CD4-positive, CD25-positive, alpha-beta regulatory T cell (primary cell): ENCODE results near the gene HOXD4. TPM values are rescaled to one million over a fixed set of nuclear protein-coding genes. Genes with fewer than 3 reads are reported as not detected.

Experiments
- ATAC-seq, 2 donors: fragments of 150-1000 bp; cut with Tn5 transposase; one replicate each; pipeline ENCODE4 v1.10.0; 2021; ENCODE audit warnings: low read depth in 2 of 2, moderate number of reproducible peaks in 2 of 2, moderate library complexity in 1 of 2
- DNase-seq, 3 donors: peaks; one replicate each; pipeline versions ENCODE4 v3.0.0 to v3.0.0-alpha.2; 2012 to 2022; ENCODE audit warnings: mixed read lengths in 1 of 3
- H3K27ac ChIP-seq: one replicate; pipeline ENCODE4 v1.7.0; 2013; ENCODE audit warnings: mild to moderate bottlenecking, low read length; ENCODE audit not compliant: insufficient read depth, poor library complexity, severe bottlenecking
- H3K27me3 ChIP-seq: one replicate; pipeline ENCODE4 v1.7.0; 2013; ENCODE audit warnings: low read length; ENCODE audit not compliant: control insufficient read depth, insufficient read depth
- H3K36me3 ChIP-seq: one replicate; pipeline ENCODE4 v1.7.0; 2013; ENCODE audit warnings: mild to moderate bottlenecking, low read length, moderate library complexity; ENCODE audit not compliant: control insufficient read depth, insufficient read depth
- H3K4me1 ChIP-seq: 2 replicates; pipeline ENCODE4 v1.7.0; 2013; ENCODE audit warnings: mild to moderate bottlenecking, low read length; ENCODE audit not compliant: insufficient read depth, control insufficient read depth, poor library complexity, severe bottlenecking
- H3K4me3 ChIP-seq: one replicate; pipeline ENCODE4 v1.7.0; 2013; ENCODE audit warnings: low read depth, mild to moderate bottlenecking, low read length, moderate library complexity
- H3K9me3 ChIP-seq, 2 experiments: 1 replicate in 1 of 2; 2 replicates in 1 of 2; pipeline ENCODE4 v1.7.0; 2013; ENCODE audit warnings: low read length in 2 of 2, mild to moderate bottlenecking in 1 of 2, moderate library complexity in 1 of 2; ENCODE audit not compliant: control insufficient read depth in 2 of 2
- H3K27ac Mint-ChIP-seq, 3 donors: one replicate each; pipeline ENCODE4 v1.8.0; 2020 to 2022; ENCODE audit warnings: mild to moderate bottlenecking in 3 of 3, mixed read lengths in 3 of 3, moderate library complexity in 2 of 3
- H3K27me3 Mint-ChIP-seq: one replicate; pipeline ENCODE4 v1.8.0; 2022; ENCODE audit warnings: mild to moderate bottlenecking, mixed read lengths
- H3K36me3 Mint-ChIP-seq: one replicate; pipeline ENCODE4 v1.8.0; 2020; ENCODE audit warnings: mixed read lengths
- H3K4me1 Mint-ChIP-seq, 4 donors: one replicate each; pipeline ENCODE4 v1.8.0; 2020 to 2022; ENCODE audit warnings: mixed read lengths in 4 of 4, mild to moderate bottlenecking in 1 of 4
- H3K4me3 Mint-ChIP-seq, 4 donors: one replicate each; pipeline ENCODE4 v1.8.0; 2020 to 2022; ENCODE audit warnings: mild to moderate bottlenecking in 4 of 4, mixed read lengths in 4 of 4, moderate library complexity in 3 of 4
- H3K9me3 Mint-ChIP-seq, 7 donors: one replicate each; pipeline ENCODE4 v1.8.0; 2020 to 2022; ENCODE audit warnings: mixed read lengths in 7 of 7, mild to moderate bottlenecking in 3 of 7, moderate library complexity in 2 of 7
- polyA plus RNA-seq, 4 donors: library from polyadenylated mRNA; unstranded; fragments of 300-500 nt; fragmentation: Illumina TruSeq; gene quantifications; one replicate each; pipeline ENCODE4 v1.2.3, GENCODE V29; 2021
- total RNA-seq: library from RNA; stranded (reverse); gene quantifications from one replicate; pipeline ENCODE4 v1.2.3, GENCODE V29; 2022

HOXD4 gene
- total and polyA plus RNA-seq, 5 donors from 2014 or later = not detected

DNA sequence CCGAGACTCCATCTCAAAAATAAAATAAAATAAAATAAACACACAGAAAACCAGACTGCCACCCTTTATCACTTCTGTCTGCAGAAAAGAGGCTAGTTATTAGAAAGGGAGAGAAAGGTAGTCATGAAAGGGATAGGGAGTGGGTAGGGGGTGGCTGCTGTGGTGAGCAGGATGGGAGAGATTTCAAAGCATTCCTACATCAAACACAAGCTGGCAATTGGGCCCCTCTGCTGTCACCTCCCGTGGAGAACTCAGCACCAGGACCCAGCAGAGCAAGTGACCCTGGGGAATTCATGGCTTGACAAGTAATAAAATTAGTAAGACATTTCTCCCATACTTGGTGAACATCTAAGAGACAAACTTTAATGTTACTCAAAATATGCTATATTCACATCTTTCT lies 33.4 kb downstream of the HOXD4 start:
- Mint-ChIP-seq H3K4me1 (peaks cover 6 to 17% (median 11%) of the 10 kb centered on the region in 4 donors), H3K9me3 (peaks cover 0 to 10% (median 0%) of the 10 kb centered on the region in 7 donors), H3K4me3 (no peak overlapping the region), H3K27ac (no peak overlapping the region), H3K36me3 (peaks cover 3% of the 10 kb centered on the region), H3K27me3 (peaks cover 90% of the 10 kb centered on the region)
- Histone ChIP-seq H3K27ac (no peak overlapping the region), H3K4me1 (peaks cover 24% of the 10 kb centered on the region), H3K9me3 (no peaks in the 10 kb centered on the region), H3K4me3 (no peak overlapping the region), H3K27me3 (peaks cover 53% of the 10 kb centered on the region), H3K36me3 (no peaks in the 10 kb centered on the region)
- ATAC-seq = no peak
- no peak for DNase-seq

DNA sequence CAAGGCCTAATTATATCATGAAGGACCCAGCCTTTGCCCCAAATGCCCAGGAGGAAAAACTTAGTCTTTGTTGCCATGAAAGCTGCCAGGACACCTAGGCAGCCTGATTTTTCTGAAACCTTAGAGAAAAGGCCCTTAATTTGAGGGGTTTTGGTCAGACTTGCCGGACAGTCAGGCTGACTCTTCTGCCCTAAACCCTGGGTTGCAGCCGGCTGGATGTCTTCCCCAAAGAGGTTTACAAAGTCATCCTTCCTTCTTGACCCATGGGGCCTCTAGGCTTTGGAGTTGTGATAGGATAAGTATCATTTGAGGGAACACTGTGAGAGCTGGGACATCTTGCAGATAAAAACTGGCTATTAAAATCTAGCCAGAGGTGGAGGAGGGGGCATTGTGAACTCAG lies 34.7 kb downstream of the HOXD4 start:
- ATAC-seq = no peak
- H3K27me3 ChIP-seq = peaks cover 51% of the 10 kb centered on the region
- no peak overlapping the region for H3K4me3 ChIP-seq
- no peak overlapping the region for H3K27ac ChIP-seq
- H3K9me3 ChIP-seq = no peaks in the 10 kb centered on the region
- peaks cover 0 to 11% (median 0%) of the 10 kb centered on the region in 7 donors for H3K9me3 Mint-ChIP-seq
- peaks cover 90% of the 10 kb centered on the region for H3K27me3 Mint-ChIP-seq
- no peak for DNase-seq
- peaks cover 3% of the 10 kb centered on the region for H3K36me3 Mint-ChIP-seq
- peak overlapping the region in 1 of 4 donors; percentile 65 for H3K4me3 Mint-ChIP-seq
- peaks cover 7 to 22% (median 11%) of the 10 kb centered on the region in 4 donors for H3K4me1 Mint-ChIP-seq
- peaks cover 24% of the 10 kb centered on the region for H3K4me1 ChIP-seq
- H3K36me3 ChIP-seq = no peaks in the 10 kb centered on the region
- no peak overlapping the region for H3K27ac Mint-ChIP-seq

DNA sequence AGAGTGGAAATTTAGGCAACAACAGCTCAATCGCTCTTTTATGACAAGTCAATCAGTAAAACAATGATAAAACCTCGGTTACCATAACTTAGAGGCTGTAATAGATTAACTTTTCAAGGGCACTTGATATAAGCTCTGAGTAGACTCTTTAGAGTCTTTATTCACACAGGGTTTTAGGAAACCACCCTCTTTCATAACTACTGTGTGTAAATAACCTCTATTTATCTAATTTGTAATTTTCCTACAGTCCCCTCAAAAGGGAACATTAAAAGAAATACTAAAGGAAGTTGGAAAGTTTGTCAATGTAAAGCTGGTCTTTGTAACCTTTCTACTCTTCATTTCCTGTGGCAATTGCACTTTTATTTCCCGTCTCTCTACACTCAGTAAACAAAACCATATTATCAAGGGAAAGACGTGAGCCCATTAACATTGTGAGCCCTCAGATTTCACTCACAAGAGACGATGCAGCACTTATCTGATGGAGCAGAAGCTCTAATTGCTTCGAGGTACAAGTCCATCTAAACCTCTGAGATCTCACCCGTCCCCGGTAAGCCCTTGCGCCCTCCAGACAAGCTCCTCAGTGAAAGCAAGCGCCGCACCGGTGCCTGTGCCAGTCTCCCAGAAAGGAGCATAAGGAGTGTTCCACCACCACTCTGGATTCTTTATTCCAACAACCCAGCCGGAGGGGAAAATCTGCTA lies 36.0 kb downstream of the HOXD4 start:
- Mint-ChIP-seq H3K9me3 (peaks cover 0 to 11% (median 0%) of the 10 kb centered on the region in 7 donors), H3K4me1 (peaks cover 7 to 22% (median 11%) of the 10 kb centered on the region in 4 donors), H3K4me3 (peak overlapping the region; percentile 36 to 90 (median 86)), H3K27me3 (peaks cover 89% of the 10 kb centered on the region), H3K27ac (no peak overlapping the region), H3K36me3 (peaks cover 3% of the 10 kb centered on the region)
- no peak overlapping the region for H3K27ac ChIP-seq
- no peaks in the 10 kb centered on the region for H3K9me3 ChIP-seq
- H3K4me1 ChIP-seq = peaks cover 24% of the 10 kb centered on the region
- ATAC-seq (no peak), DNase-seq (no peak)
- H3K27me3 ChIP-seq = peaks cover 50% of the 10 kb centered on the region
- peak overlapping the region; percentile 66 for H3K4me3 ChIP-seq
- H3K36me3 ChIP-seq = no peaks in the 10 kb centered on the region

GRCh38 chr2:176187899-176188773 lies 36.8 kb downstream of the HOXD4 start, which contains the start of gene HOXD1:
Gene HOXD1, plus strand, starts transcription at chr2:176188668. Its CDS starts 134 bp downstream, at chr2:176188802.
- H3K4me3 ChIP-seq = peak within 1 kb of the TSS; percentile 66

DNA sequence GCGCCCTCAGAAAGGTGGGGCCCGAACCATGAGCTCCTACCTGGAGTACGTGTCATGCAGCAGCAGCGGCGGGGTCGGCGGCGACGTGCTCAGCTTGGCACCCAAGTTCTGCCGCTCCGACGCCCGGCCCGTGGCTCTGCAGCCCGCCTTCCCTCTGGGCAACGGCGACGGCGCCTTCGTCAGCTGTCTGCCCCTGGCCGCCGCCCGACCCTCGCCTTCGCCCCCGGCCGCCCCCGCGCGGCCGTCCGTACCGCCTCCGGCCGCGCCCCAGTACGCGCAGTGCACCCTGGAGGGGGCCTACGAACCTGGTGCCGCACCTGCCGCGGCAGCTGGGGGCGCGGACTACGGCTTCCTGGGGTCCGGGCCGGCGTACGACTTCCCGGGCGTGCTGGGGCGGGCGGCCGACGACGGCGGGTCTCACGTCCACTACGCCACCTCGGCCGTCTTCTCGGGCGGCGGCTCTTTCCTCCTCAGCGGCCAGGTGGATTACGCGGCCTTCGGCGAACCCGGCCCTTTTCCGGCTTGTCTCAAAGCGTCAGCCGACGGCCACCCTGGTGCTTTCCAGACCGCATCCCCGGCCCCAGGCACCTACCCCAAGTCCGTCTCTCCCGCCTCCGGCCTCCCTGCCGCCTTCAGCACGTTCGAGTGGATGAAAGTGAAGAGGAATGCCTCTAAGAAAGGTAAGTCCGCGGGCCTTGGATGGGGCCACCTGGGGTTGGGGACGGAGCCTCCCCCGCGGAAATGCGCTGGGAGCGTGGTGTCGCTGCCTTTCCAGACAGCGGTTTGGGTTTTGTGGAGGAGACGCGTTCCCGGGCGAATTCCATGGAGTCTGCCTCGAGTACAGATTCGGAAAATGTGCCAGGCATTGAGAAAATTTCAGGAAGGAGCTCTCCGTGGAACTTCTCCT lies 37.7 kb downstream of the HOXD4 start:
- H3K36me3 ChIP-seq = no peaks in the 10 kb centered on the region
- Mint-ChIP-seq H3K9me3 (peaks cover 0 to 10% (median 0%) of the 10 kb centered on the region in 7 donors), H3K4me1 (peaks cover 7 to 22% (median 11%) of the 10 kb centered on the region in 4 donors), H3K27me3 (peaks cover 89% of the 10 kb centered on the region), H3K27ac (no peak overlapping the region), H3K36me3 (no peaks in the 10 kb centered on the region), H3K4me3 (peak overlapping the region; percentile 56 to 76 (median 66))
- no peaks in the 10 kb centered on the region for H3K9me3 ChIP-seq
- DNase-seq (no peak), ATAC-seq (no peak)
- peaks cover 50% of the 10 kb centered on the region for H3K27me3 ChIP-seq
- no peak overlapping the region for H3K4me3 ChIP-seq
- H3K4me1 ChIP-seq = peaks cover 24% of the 10 kb centered on the region
- H3K27ac ChIP-seq = no peak overlapping the region

More at GRCh38 chr2:176187899-176188773, 36.8 kb downstream of the HOXD4 start, which contains the start of gene HOXD1:
- Histone ChIP-seq H3K9me3 (no peaks in the 10 kb centered on the region), H3K36me3 (no peaks in the 10 kb centered on the region), H3K4me1 (peaks cover 24% of the 10 kb centered on the region), H3K27me3 (peaks cover 53% of the 10 kb centered on the region), H3K27ac (no peak within 1 kb of the TSS)
- ATAC-seq = peak in 1 of 2 donors; percentile 19
- Mint-ChIP-seq H3K27me3 (peaks cover 89% of the 10 kb centered on the region), H3K9me3 (peaks cover 0 to 10% (median 0%) of the 10 kb centered on the region in 7 donors), H3K4me1 (peaks cover 7 to 22% (median 11%) of the 10 kb centered on the region in 4 donors), H3K27ac (no peak within 1 kb of the TSS), H3K36me3 (peaks cover 3% of the 10 kb centered on the region), H3K4me3 (peak within 1 kb of the TSS; percentile 56 to 90 (median 86))
- no peak for DNase-seq

DNA sequence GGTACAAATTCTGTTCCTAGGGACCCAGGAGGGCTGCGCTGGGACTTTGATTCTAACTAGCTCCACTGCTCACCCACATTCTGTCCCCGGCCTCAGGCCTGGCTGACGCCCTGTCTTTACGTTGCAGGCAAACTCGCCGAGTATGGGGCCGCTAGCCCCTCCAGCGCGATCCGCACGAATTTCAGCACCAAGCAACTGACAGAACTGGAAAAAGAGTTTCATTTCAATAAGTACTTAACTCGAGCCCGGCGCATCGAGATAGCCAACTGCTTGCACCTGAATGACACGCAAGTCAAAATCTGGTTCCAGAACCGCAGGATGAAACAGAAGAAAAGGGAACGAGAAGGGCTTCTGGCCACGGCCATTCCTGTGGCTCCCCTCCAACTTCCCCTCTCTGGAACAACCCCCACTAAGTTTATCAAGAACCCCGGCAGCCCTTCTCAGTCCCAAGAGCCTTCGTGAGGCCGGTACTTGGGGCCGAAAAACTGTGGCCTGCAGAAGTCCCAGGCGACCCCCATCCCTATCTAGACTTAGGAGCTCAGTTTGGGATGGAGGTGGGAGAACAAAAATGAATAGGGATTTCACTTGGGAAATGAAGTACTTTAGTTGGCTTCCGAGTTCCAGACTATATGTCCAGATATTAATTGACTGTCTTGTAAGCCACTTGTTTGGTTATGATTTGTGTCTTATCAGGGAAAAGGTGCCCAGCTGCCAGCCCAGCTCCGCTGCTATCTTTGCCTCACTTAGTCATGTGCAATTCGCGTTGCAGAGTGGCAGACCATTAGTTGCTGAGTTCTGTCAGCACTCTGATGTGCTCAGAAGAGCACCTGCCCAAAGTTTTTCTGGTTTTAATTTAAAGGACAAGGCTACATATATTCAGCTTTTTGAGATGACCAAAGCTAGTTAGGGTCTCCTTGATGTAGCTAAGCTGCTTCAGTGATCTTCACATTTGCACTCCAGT lies 38.6 kb downstream of the HOXD4 start:
- no peak overlapping the region for H3K4me3 ChIP-seq
- H3K9me3 ChIP-seq = no peaks in the 10 kb centered on the region
- Mint-ChIP-seq H3K9me3 (peaks cover 0 to 10% (median 0%) of the 10 kb centered on the region in 7 donors), H3K36me3 (no peaks in the 10 kb centered on the region), H3K27me3 (peaks cover 89% of the 10 kb centered on the region), H3K27ac (no peak overlapping the region), H3K4me1 (peaks cover 7 to 22% (median 11%) of the 10 kb centered on the region in 4 donors), H3K4me3 (peak overlapping the region; percentile 56 to 76 (median 66))
- H3K27me3 ChIP-seq = peaks cover 47% of the 10 kb centered on the region
- no peak for ATAC-seq
- no peak for DNase-seq
- peaks cover 24% of the 10 kb centered on the region for H3K4me1 ChIP-seq
- no peaks in the 10 kb centered on the region for H3K36me3 ChIP-seq
- H3K27ac ChIP-seq = no peak overlapping the region
